A673 (cell line): ENCODE measurements around the gene KCNMA1. TPM values are rescaled to one million over a fixed set of nuclear protein-coding genes. Genes with fewer than 3 reads are reported as not detected.
A peak's percentile ranks its signal among the peaks of the same experiment; 100 is the strongest.

Experiments used
- BruUV-seq: library from RNA; stranded (reverse); fragments of 400-500 nt; replicated peaks from 2 replicates; lab custom pipeline; 2021; lab: Mats Ljungman, UMichigan
- CTCF ChIA-PET: fragments of 300-600 bp; sonication (Branson Sonifier 250); formaldehyde crosslinking; loops from one replicate; lab custom pipeline; 2022; ENCODE audit warnings: antibody characterized with exemption; lab: Charles Lee
- POLR2A ChIA-PET: fragments of 300-600 bp; sonication (Branson Sonifier 250); formaldehyde crosslinking; loops from one replicate; lab custom pipeline; 2022; ENCODE audit warnings: antibody characterized with exemption; ENCODE audit not compliant: low non-redundant PET; lab: Charles Lee
- DNase-seq: peaks from one replicate; pipeline ENCODE4 v3.0.0-alpha.2; 2015; ENCODE audit warnings: low spot score
- H3K27ac ChIP-seq: fragments of 200-600 bp; sonication (generic); 2 replicates; pipeline ENCODE4 v1.5.1; 2016; ENCODE audit warnings: mixed run types, low read depth, mild to moderate bottlenecking, mixed read lengths, antibody characterized with exemption, low read length; ENCODE audit not compliant: poor library complexity, severe bottlenecking
- H3K27me3 ChIP-seq: fragments of 200-600 bp; sonication (generic); replicated peaks from 2 replicates; pipeline ENCODE4 v1.6.1; 2017; ENCODE audit warnings: mixed run types, low read depth, mild to moderate bottlenecking, mixed read lengths, antibody characterized with exemption, low read length; ENCODE audit not compliant: insufficient read depth, poor library complexity
- H3K36me3 ChIP-seq: fragments of 200-600 bp; sonication (generic); 2 replicates; pipeline ENCODE4 v1.6.1; 2016; ENCODE audit warnings: mixed run types, mild to moderate bottlenecking, mixed read lengths, antibody characterized with exemption, low read length; ENCODE audit not compliant: insufficient read depth, poor library complexity, severe bottlenecking
- H3K4me1 ChIP-seq: fragments of 200-600 bp; sonication (generic); 2 replicates; pipeline ENCODE4 v1.6.1; 2017; ENCODE audit warnings: mixed run types, mild to moderate bottlenecking, mixed read lengths, antibody characterized with exemption, low read length; ENCODE audit not compliant: insufficient read depth, poor library complexity, severe bottlenecking
- H3K4me3 ChIP-seq: fragments of 200-600 bp; sonication (generic); 2 replicates; pipeline ENCODE4 v1.5.1; 2016; ENCODE audit warnings: low read depth, mixed run types, mild to moderate bottlenecking, mixed read lengths, low read length; ENCODE audit not compliant: poor library complexity, severe bottlenecking
- H3K9me3 ChIP-seq: fragments of 200-600 bp; sonication (generic); 2 replicates; pipeline ENCODE4 v1.6.1; 2016; ENCODE audit warnings: mixed run types, low read depth, mild to moderate bottlenecking, mixed read lengths, antibody characterized with exemption, low read length; ENCODE audit not compliant: poor library complexity, severe bottlenecking
- CTCF ChIP-seq: fragments of 300-800, 200-600 bp; sonication (generic); conservative IDR thresholded peaks from 2 replicates; pipeline ENCODE4 v1.5.1; 2017; ENCODE audit warnings: low read depth, mild to moderate bottlenecking, antibody characterized with exemption, low read length, moderate library complexity, mixed read lengths
- EZH2 ChIP-seq: fragments of 200-600 bp; sonication (generic); IDR thresholded peaks from 2 replicates; pipeline ENCODE4 v1.6.1; 2017; ENCODE audit warnings: borderline replicate concordance, low read depth, mild to moderate bottlenecking, mixed read lengths, antibody characterized with exemption, low read length; ENCODE audit not compliant: poor library complexity, severe bottlenecking
- intact Hi-C: fragments of 100-400 bp; cut with micrococcal nuclease; formaldehyde crosslinking; loops from one replicate; pipeline ENCODE4 v1.10.0; 2022; ENCODE audit not compliant: unreplicated experiment
- total RNA-seq: library from RNA; stranded (reverse); gene quantifications from 2 replicates; pipeline ENCODE4 v1.2.3, GENCODE V29; 2021

The KCNMA1 gene
- total RNA-seq, 1 experiment from 2014 or later = 0.84 TPM

- Histone ChIP-seq H3K4me1 (no peaks in the 10 kb centered on the region), H3K27me3 (peaks cover 22% of the 10 kb centered on the region), H3K36me3 (no peaks in the 10 kb centered on the region), H3K4me3 (no peak overlapping the region), H3K9me3 (no peaks in the 10 kb centered on the region), H3K27ac (no peak overlapping the region)
- intact Hi-C loops = no loop called here
- BruUV-seq = no TSS peak
- no peak for DNase-seq
- POLR2A ChIA-PET = no interaction called here
- TF ChIP-seq EZH2 (no peak), CTCF (no peak)
- CTCF ChIA-PET = no interaction called here
Measured at GRCh38 chr10:77279207-77279606, 358.4 kb downstream of the KCNMA1 start.

DNA sequence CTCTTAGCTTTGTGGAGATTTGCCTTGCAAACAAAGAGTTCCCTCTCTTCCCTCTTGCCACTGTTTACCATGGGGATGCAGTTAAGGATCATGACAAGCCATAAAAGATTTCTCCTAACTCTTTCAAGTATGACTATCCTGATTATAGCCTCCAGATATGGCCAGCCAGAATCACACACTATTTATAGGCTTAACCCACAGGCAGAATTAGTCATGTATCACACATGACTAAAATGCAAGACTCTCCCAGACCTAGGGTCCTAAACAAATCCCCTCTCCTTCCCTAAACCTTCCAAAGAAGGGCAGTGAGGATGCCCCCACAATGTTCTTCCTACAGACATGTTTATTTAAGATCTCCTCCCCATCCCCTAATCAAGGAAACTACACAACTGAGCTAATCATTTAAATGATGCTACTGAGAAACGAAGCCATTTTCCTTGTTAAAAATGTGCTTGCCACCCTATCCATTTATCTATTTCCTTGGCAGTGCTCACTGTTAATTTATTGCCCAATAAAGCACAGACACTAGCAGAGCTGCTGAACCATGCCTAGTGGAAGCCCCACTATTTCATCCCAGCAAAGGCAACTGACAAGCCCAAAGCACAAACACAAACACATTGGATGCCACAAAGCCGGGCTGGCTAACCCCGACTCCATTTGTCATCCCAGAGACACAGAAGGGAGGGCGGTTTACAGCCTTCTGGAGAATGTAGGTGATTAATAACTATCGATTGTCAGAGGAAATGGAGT lies 363.4 kb downstream of the KCNMA1 start:
- POLR2A ChIA-PET = no interaction called here
- Histone ChIP-seq H3K27me3 (peaks cover 30% of the 10 kb centered on the region), H3K36me3 (no peaks in the 10 kb centered on the region), H3K27ac (no peak overlapping the region), H3K4me3 (no peak overlapping the region), H3K9me3 (no peaks in the 10 kb centered on the region), H3K4me1 (no peaks in the 10 kb centered on the region)
- DNase-seq = no peak
- BruUV-seq = no TSS peak
- TF ChIP-seq EZH2 (peak; percentile 16), CTCF (no peak)
- intact Hi-C loops = no loop called here
- CTCF ChIA-PET = no interaction called here

DNA sequence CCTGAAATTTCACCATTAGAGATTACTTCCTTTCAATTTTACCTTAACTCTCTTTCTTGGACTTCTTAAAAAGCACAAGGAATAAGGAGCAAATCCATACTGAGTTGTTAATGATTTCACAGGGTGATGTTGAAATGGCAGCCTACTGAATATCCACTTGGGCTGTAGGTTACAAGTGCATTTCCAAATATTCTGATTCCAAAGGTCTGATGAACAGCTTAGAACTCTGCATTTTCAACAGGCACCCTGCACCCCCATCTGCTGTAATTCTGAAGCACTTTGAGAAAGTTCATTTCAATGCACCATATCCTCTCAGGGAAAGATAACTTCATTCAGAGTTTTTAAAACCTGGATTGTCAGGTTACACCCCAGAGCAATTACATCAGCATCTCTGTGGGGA lies 368.4 kb downstream of the KCNMA1 start:
- H3K36me3 ChIP-seq = no peaks in the 10 kb centered on the region
- peaks cover 24% of the 10 kb centered on the region for H3K27me3 ChIP-seq
- POLR2A ChIA-PET = no interaction called here
- no peak overlapping the region for H3K4me3 ChIP-seq
- no peak for TF ChIP-seq EZH2
- TF ChIP-seq CTCF = no peak
- no peaks in the 10 kb centered on the region for H3K9me3 ChIP-seq
- CTCF ChIA-PET = no interaction called here
- no peaks in the 10 kb centered on the region for H3K4me1 ChIP-seq
- intact Hi-C loops = no loop called here
- no peak overlapping the region for H3K27ac ChIP-seq
- DNase-seq = no peak
- no TSS peak for BruUV-seq
